Colonic mucosa (tissue), 4 donors: ENCODE data around the gene ZBTB38. TPM values are rescaled to one million over a fixed set of nuclear protein-coding genes. Genes with fewer than 3 reads are reported as not detected.

ENCODE experiments used
- DNase-seq: peaks from one replicate; pipeline ENCODE4 v3.0.0-alpha.2; 2020
- H3K27ac ChIP-seq: fragments of 200-600 bp; one replicate; pipeline ENCODE4 v1.8.0; 2021
- H3K27me3 ChIP-seq: fragments of 200-600 bp; one replicate; pipeline ENCODE4 v1.8.0; 2021
- H3K36me3 ChIP-seq: fragments of 200-600 bp; one replicate; pipeline ENCODE4 v1.8.0; 2021
- H3K4me1 ChIP-seq: fragments of 200-600 bp; one replicate; pipeline ENCODE4 v1.8.0; 2021; ENCODE audit warnings: mild to moderate bottlenecking
- H3K4me3 ChIP-seq: fragments of 200-600 bp; one replicate; pipeline ENCODE4 v1.8.0; 2021
- H3K9ac ChIP-seq, 2 donors: one replicate each; pipeline ENCODE4 v1.7.0; 2013; ENCODE audit warnings: control low read depth in 2 of 2, low read depth in 2 of 2, low read length in 2 of 2
- H3K9me3 ChIP-seq: fragments of 200-600 bp; one replicate; pipeline ENCODE4 v1.8.0; 2021
- CTCF ChIP-seq: fragments of 200-600 bp; IDR thresholded peaks from one replicate; pipeline ENCODE4 v1.8.0; 2022; ENCODE audit warnings: antibody characterized with exemption, mild to moderate bottlenecking
- intact Hi-C: fragments of 100-400 bp; cut with DNase I; formaldehyde crosslinking; loops from one replicate; pipeline ENCODE4 v1.14.1; 2022
- total RNA-seq, 2 donors: library from RNA; stranded (reverse); fragmentation: NEBNext Ultra II Directional in 1 of 2; extraction: Animal tissue kit (Norgen Biotek cat#: 25700) in 1 of 2; gene quantifications; one replicate each; pipeline ENCODE4 v1.2.1, GENCODE V29; 2021
- donor health status: healthy.
- donor health status: DM: no; HTN: no; CAD: no.
- donor health status: DM: no; HTN: no; CAD: no.

Gene ZBTB38
- total RNA-seq, 2 donors from 2014 or later: 95.5 to 112 TPM

GRCh38 chr3:141373768-141374526 lies 5.6 kb downstream of the ZBTB38 start:
- H3K9ac ChIP-seq: no peak overlapping the region
- peaks cover 4% of the 10 kb centered on the region for H3K4me1 ChIP-seq
- no peaks in the 10 kb centered on the region for H3K36me3 ChIP-seq
- no peaks in the 10 kb centered on the region for H3K9me3 ChIP-seq
- H3K4me3 ChIP-seq: no peak overlapping the region
- no peak for DNase-seq
- intact Hi-C loops: no loop called here
- TF ChIP-seq CTCF: no peak
- H3K27me3 ChIP-seq: no peaks in the 10 kb centered on the region
- H3K27ac ChIP-seq: no peak overlapping the region

GRCh38 chr3:141375381-141376301 lies 7.3 kb downstream of the ZBTB38 start:
- H3K9ac ChIP-seq: no peak overlapping the region
- peak overlapping the region; percentile 71 for H3K27ac ChIP-seq
- intact Hi-C loops: no loop called here
- no peak overlapping the region for H3K4me3 ChIP-seq
- H3K9me3 ChIP-seq: no peaks in the 10 kb centered on the region
- no peaks in the 10 kb centered on the region for H3K36me3 ChIP-seq
- H3K4me1 ChIP-seq: peaks cover 4% of the 10 kb centered on the region
- no peak for TF ChIP-seq CTCF
- H3K27me3 ChIP-seq: no peaks in the 10 kb centered on the region
- DNase-seq: no peak

- Histone ChIP-seq H3K27me3 (no peaks in the 10 kb centered on the region), H3K4me1 (peaks cover 4% of the 10 kb centered on the region), H3K36me3 (no peaks in the 10 kb centered on the region), H3K9me3 (no peaks in the 10 kb centered on the region), H3K4me3 (no peak overlapping the region), H3K27ac (peak overlapping the region; percentile 71), H3K9ac (peak overlapping the region in 1 of 2 donors; percentile 16)
- TF ChIP-seq CTCF: no peak
- no peak for DNase-seq
- intact Hi-C loops: no loop called here
These were observed 9.1 kb downstream of the ZBTB38 start for GRCh38 chr3:141377377-141377776.

GRCh38 chr3:141378556-141378955 lies 10.3 kb downstream of the ZBTB38 start:
- H3K27me3 ChIP-seq: no peaks in the 10 kb centered on the region
- H3K4me3 ChIP-seq: no peak overlapping the region
- intact Hi-C loops: no loop called here
- H3K27ac ChIP-seq: no peak overlapping the region
- no peaks in the 10 kb centered on the region for H3K36me3 ChIP-seq
- H3K4me1 ChIP-seq: peaks cover 4% of the 10 kb centered on the region
- no peak overlapping the region for H3K9ac ChIP-seq
- no peak for DNase-seq
- no peaks in the 10 kb centered on the region for H3K9me3 ChIP-seq
- no peak for TF ChIP-seq CTCF

GRCh38 chr3:141379250-141379966 lies 11.1 kb downstream of the ZBTB38 start:
- no peaks in the 10 kb centered on the region for H3K36me3 ChIP-seq
- no peak overlapping the region for H3K27ac ChIP-seq
- no peak for TF ChIP-seq CTCF

More at GRCh38 chr3:141379250-141379966, 11.1 kb downstream of the ZBTB38 start:
- DNase-seq: no peak
- H3K9ac ChIP-seq: no peak overlapping the region
- no peaks in the 10 kb centered on the region for H3K9me3 ChIP-seq
- intact Hi-C loops: no loop called here
- no peak overlapping the region for H3K4me3 ChIP-seq
- H3K4me1 ChIP-seq: peaks cover 4% of the 10 kb centered on the region
- H3K27me3 ChIP-seq: no peaks in the 10 kb centered on the region
